GM12801 (cell line): Measurements from ENCODE around the gene RNGTT.

Experiments used
- CTCF ChIP-seq: IDR thresholded peaks from one replicate; pipeline ENCODE4 v1.5.1; 2011; ENCODE audit warnings: control low read depth; ENCODE audit not compliant: insufficient read length; ENCODE audit errors: extremely low read depth

RNGTT gene

DNA sequence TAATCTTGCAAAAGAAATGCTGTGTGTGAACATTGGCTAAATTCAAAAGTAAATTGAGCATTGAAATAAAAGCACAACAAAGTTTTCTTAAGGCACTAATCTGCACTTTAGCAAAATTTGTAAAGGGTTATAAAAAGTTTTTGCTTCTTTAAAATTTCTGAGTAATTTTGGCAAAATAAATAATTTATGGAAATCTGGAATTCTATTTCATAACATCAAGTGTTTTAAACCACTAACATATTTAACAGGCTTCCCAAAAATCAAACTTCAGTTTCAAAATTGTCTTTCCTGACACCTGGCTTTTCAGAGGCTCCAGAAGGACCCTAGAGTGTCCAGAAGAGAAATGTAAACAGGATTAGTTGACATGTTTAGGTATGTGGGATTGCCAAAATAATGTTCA is 4.5 kb upstream of the RNGTT start:
- no peak for TF ChIP-seq CTCF

- no peak for TF ChIP-seq CTCF
Observed at GRCh38 chr6:88965691-88966090, 2.3 kb upstream of the RNGTT start.

GRCh38 chr6:88964509-88964908 is 1.1 kb upstream of the RNGTT start:
- no peak for TF ChIP-seq CTCF

- no peak for TF ChIP-seq CTCF
Observed at GRCh38 chr6:88958842-88959241, 4.6 kb downstream of the RNGTT start.

- no peak for TF ChIP-seq CTCF
Observed at GRCh38 chr6:88953550-88954386, 9.7 kb downstream of the RNGTT start.

DNA sequence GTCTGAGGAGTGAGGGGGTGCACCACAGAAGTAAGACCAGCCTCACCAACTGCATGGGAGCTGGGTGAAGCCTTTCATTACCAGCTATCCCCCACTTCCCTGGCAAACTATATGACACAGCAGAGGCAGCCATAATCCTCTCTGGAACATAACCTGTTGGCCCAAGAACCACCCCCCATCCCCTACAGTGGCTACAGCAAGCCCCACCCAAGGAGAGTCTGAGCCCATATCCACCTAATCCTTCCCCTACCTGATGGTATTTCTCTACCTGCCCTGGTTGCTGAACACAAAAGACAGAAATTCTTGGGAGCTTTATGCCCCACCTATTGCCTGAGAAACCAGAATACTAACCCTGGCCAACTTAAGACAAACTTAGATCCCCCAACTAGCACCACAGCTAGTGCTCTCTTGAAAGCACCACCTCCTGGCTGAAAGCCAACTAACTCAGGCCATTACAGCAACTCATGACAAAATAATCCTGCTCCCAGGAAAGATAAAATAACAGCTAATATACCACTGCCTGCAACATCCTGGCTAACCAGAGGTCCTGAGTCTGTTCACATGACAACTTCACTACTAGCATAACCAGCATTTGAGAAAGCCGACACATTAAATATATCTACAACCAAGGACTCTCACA is 11.2 kb downstream of the RNGTT start:
- TF ChIP-seq CTCF, result no peak

GRCh38 chr6:88945415-88946008 is 17.9 kb downstream of the RNGTT start:
- no peak for TF ChIP-seq CTCF
